Measurements from ENCODE around the gene ABHD14A.

ABHD14A gene

GRCh38 chr3:51997935-51998596 is 23.2 kb downstream of the ABHD14A start:
- Histone ChIP-seq H3K9ac (ENCODE audit: low read length) (no peak overlapping the region), H3K4me2 (ENCODE audit: low read length) (no peak overlapping the region), H3K9me2 (ENCODE audit: low read depth, low read length) (no peaks in the 10 kb centered on the region), H3K4me1 (ENCODE audit: insufficient read depth, low read length, severe bottlenecking) (peaks cover 19% of the 10 kb centered on the region), H3K9me3 (ENCODE audit: low read length) (no peaks in the 10 kb centered on the region), H3K4me3 (ENCODE audit: low read depth, low read length, poor library complexity, severe bottlenecking) (no peak overlapping the region), H3F3A (ENCODE audit: insufficient read depth, low read length) (0 out of 2 replicates have a peak, but pooled peaks cover 5% of the 10 kb centered on the region), H4K20me1 (ENCODE audit: insufficient read depth, low read length) (no peaks in the 10 kb centered on the region), H2AFZ (ENCODE audit: low read length) (no peak overlapping the region), H3K27ac (ENCODE audit: low read depth, low read length, poor library complexity, severe bottlenecking) (no peak overlapping the region), H3K79me2 (ENCODE audit: insufficient read depth, low read length) (peaks cover 16% of the 10 kb centered on the region), H3K36me3 (ENCODE audit: insufficient read depth, low read length) (peaks cover 25% of the 10 kb centered on the region), H3K27me3 (ENCODE audit: insufficient read depth, low read length) (0 out of 2 replicates have a peak, but pooled peaks cover 3% of the 10 kb centered on the region)
- TF ChIP-seq CTCF (IDR thresholded peaks at IDR 0.05; ENCODE audit: low read length) (no peak), EZH2 (IDR thresholded peaks at IDR 0.05; ENCODE audit: borderline replicate concordance, low read length) (no peak)

- Histone ChIP-seq H3K79me2 (ENCODE audit: insufficient read depth, low read length) (peaks cover 16% of the 10 kb centered on the region), H4K20me1 (ENCODE audit: insufficient read depth, low read length) (no peaks in the 10 kb centered on the region), H3K4me1 (ENCODE audit: insufficient read depth, low read length, severe bottlenecking) (peaks cover 13% of the 10 kb centered on the region), H3K9me3 (ENCODE audit: low read length) (no peaks in the 10 kb centered on the region), H3K4me2 (ENCODE audit: low read length) (no peak overlapping the region), H2AFZ (ENCODE audit: low read length) (no peak overlapping the region), H3K27me3 (ENCODE audit: insufficient read depth, low read length) (0 out of 2 replicates have a peak, but pooled peaks cover 7% of the 10 kb centered on the region), H3K36me3 (ENCODE audit: insufficient read depth, low read length) (peaks cover 18% of the 10 kb centered on the region), H3K4me3 (ENCODE audit: low read depth, low read length, poor library complexity, severe bottlenecking) (no peak overlapping the region), H3K27ac (ENCODE audit: low read depth, low read length, poor library complexity, severe bottlenecking) (no peak overlapping the region), H3K9me2 (ENCODE audit: low read depth, low read length) (no peaks in the 10 kb centered on the region), H3F3A (ENCODE audit: insufficient read depth, low read length) (0 out of 2 replicates have a peak, but pooled peaks cover 5% of the 10 kb centered on the region), H3K9ac (ENCODE audit: low read length) (no peak overlapping the region)
- TF ChIP-seq CTCF (IDR thresholded peaks at IDR 0.05; ENCODE audit: low read length) (no peak), EZH2 (IDR thresholded peaks at IDR 0.05; ENCODE audit: borderline replicate concordance, low read length) (no peak)
These were observed 23.9 kb downstream of the ABHD14A start for GRCh38 chr3:51998774-51999173.

- peaks cover 8% of the 10 kb centered on the region for H3K79me2 ChIP-seq (ENCODE audit: insufficient read depth, low read length)
- H2AFZ ChIP-seq (ENCODE audit: low read length) = no peak overlapping the region
- H3K9me2 ChIP-seq (ENCODE audit: low read depth, low read length) = no peaks in the 10 kb centered on the region
- H3K9me3 ChIP-seq (ENCODE audit: low read length) = no peaks in the 10 kb centered on the region
- H3K4me2 ChIP-seq (ENCODE audit: low read length) = no peak overlapping the region
- no peaks in the 10 kb centered on the region for H4K20me1 ChIP-seq (ENCODE audit: insufficient read depth, low read length)
- no peak overlapping the region for H3K4me3 ChIP-seq (ENCODE audit: low read depth, low read length, poor library complexity, severe bottlenecking)
- peaks cover 2% of the 10 kb centered on the region for H3K4me1 ChIP-seq (ENCODE audit: insufficient read depth, low read length, severe bottlenecking)
- H3K27me3 ChIP-seq (ENCODE audit: insufficient read depth, low read length) = 0 out of 2 replicates have a peak, but pooled peaks cover 7% of the 10 kb centered on the region
- TF ChIP-seq CTCF (IDR thresholded peaks at IDR 0.05; ENCODE audit: low read length) (no peak), EZH2 (IDR thresholded peaks at IDR 0.05; ENCODE audit: borderline replicate concordance, low read length) (no peak)
- H3F3A ChIP-seq (ENCODE audit: insufficient read depth, low read length) = no peaks in the 10 kb centered on the region
- no peak overlapping the region for H3K27ac ChIP-seq (ENCODE audit: low read depth, low read length, poor library complexity, severe bottlenecking)
- no peak overlapping the region for H3K9ac ChIP-seq (ENCODE audit: low read length)
- H3K36me3 ChIP-seq (ENCODE audit: insufficient read depth, low read length) = peaks cover 7% of the 10 kb centered on the region
These were observed 25.0 kb downstream of the ABHD14A start for GRCh38 chr3:51999846-52000245.
